HFFc6 (cell line): ENCODE data around the gene DUSP1. TPM values are rescaled to one million over a fixed set of nuclear protein-coding genes. Genes with fewer than 3 reads are reported as not detected.

Experiments
- DNase-seq: peaks from one replicate; pipeline ENCODE4 v3.0.0-alpha.2; 2018
- H3K27ac Mint-ChIP-seq: 2 replicates; pipeline ENCODE4 v1.8.0; 2020; ENCODE audit warnings: mild to moderate bottlenecking, mixed read lengths
- H3K27me3 Mint-ChIP-seq: 2 replicates; pipeline ENCODE4 v1.8.0; 2021; ENCODE audit warnings: mild to moderate bottlenecking, moderate library complexity, mixed read lengths; ENCODE audit not compliant: insufficient read depth
- H3K36me3 Mint-ChIP-seq: 2 replicates; pipeline ENCODE4 v1.8.0; 2021; ENCODE audit warnings: low read depth, mixed read lengths
- H3K4me1 Mint-ChIP-seq: 2 replicates; pipeline ENCODE4 v1.8.0; 2020; ENCODE audit warnings: low read depth, mixed read lengths
- H3K4me3 Mint-ChIP-seq: 2 replicates; pipeline ENCODE4 v1.8.0; 2020; ENCODE audit warnings: mild to moderate bottlenecking, moderate library complexity, mixed read lengths
- H3K9me3 Mint-ChIP-seq: 2 replicates; pipeline ENCODE4 v1.8.0; 2020; ENCODE audit warnings: mild to moderate bottlenecking, mixed read lengths
- CTCF ChIP-seq: fragments of 200-600 bp; sonication (generic); IDR thresholded peaks from 2 replicates; pipeline ENCODE4 v1.5.0; 2021; ENCODE audit warnings: antibody characterized with exemption, mild to moderate bottlenecking
- total RNA-seq, 6 experiments: library from RNA; stranded (reverse); fragmentation: NEBNext Ultra II Directional; extraction: Animal tissue kit (Norgen Biotek cat#: 25700); gene quantifications; 2 replicates in 1 of 6; 3 replicates in 5 of 6; pipeline ENCODE4 v1.2.3, GENCODE V29; 2021

Gene DUSP1
- total RNA-seq, 6 experiments from 2014 or later = 213 to 319 (median 307) TPM

GRCh38 chr5:172730981-172731679 is 39.9 kb downstream of the DUSP1 start:
- Mint-ChIP-seq H3K4me1 (peaks cover 36% of the 10 kb centered on the region), H3K27me3 (peaks cover 3% of the 10 kb centered on the region), H3K9me3 (no peaks in the 10 kb centered on the region), H3K27ac (peak overlapping the region; percentile 100), H3K4me3 (no peak overlapping the region; the same call in 1 of the 2 replicates), H3K36me3 (no peaks in the 10 kb centered on the region)
- DNase-seq = no peak
- TF ChIP-seq CTCF = no peak

- H3K4me3 Mint-ChIP-seq = no peak overlapping the region
- no peak overlapping the region for H3K27ac Mint-ChIP-seq
- no peak for TF ChIP-seq CTCF
- peaks cover 36% of the 10 kb centered on the region for H3K4me1 Mint-ChIP-seq
- peaks cover 3% of the 10 kb centered on the region for H3K27me3 Mint-ChIP-seq
- no peak for DNase-seq
- H3K9me3 Mint-ChIP-seq = no peaks in the 10 kb centered on the region
- no peaks in the 10 kb centered on the region for H3K36me3 Mint-ChIP-seq
Measured at GRCh38 chr5:172730222-172730621, 40.8 kb downstream of the DUSP1 start.

GRCh38 chr5:172729588-172729987 is 41.4 kb downstream of the DUSP1 start:
- H3K4me1 Mint-ChIP-seq = peaks cover 30% of the 10 kb centered on the region
- no peaks in the 10 kb centered on the region for H3K9me3 Mint-ChIP-seq
- no peak for DNase-seq
- H3K4me3 Mint-ChIP-seq = no peak overlapping the region
- H3K36me3 Mint-ChIP-seq = no peaks in the 10 kb centered on the region
- TF ChIP-seq CTCF = no peak
- peaks cover 3% of the 10 kb centered on the region for H3K27me3 Mint-ChIP-seq
- H3K27ac Mint-ChIP-seq = no peak overlapping the region

GRCh38 chr5:172728481-172729241 is 42.3 kb downstream of the DUSP1 start:
- Mint-ChIP-seq H3K36me3 (no peaks in the 10 kb centered on the region), H3K27me3 (peaks cover 3% of the 10 kb centered on the region), H3K9me3 (no peaks in the 10 kb centered on the region), H3K4me3 (no peak overlapping the region), H3K27ac (no peak overlapping the region), H3K4me1 (peaks cover 21% of the 10 kb centered on the region)
- TF ChIP-seq CTCF = no peak
- no peak for DNase-seq

- H3K27ac Mint-ChIP-seq = no peak overlapping the region
- no peak for DNase-seq
- no peaks in the 10 kb centered on the region for H3K9me3 Mint-ChIP-seq
- no peaks in the 10 kb centered on the region for H3K36me3 Mint-ChIP-seq
- TF ChIP-seq CTCF = no peak
- peaks cover 4% of the 10 kb centered on the region for H3K27me3 Mint-ChIP-seq
- H3K4me3 Mint-ChIP-seq = no peak overlapping the region
- H3K4me1 Mint-ChIP-seq = peaks cover 11% of the 10 kb centered on the region
Measured at GRCh38 chr5:172727551-172727950, 43.4 kb downstream of the DUSP1 start.
